ENCODE data around the gene MBP. TPM values are rescaled to one million over a fixed set of nuclear protein-coding genes. Genes with fewer than 3 reads are reported as not detected.

Gene MBP
- total and polyA plus RNA-seq, 10 of the 15 experiments (the other 5 are each of a cell fraction or from before 2014, with no cell fraction given), result 12.2 to 67.8 (median 42.1) TPM

GRCh38 chr18:77145364-77145901, 12.8 kb upstream of the MBP start:
- ATAC-seq (no peak), DNase-seq (ENCODE audit: low read depth, low spot score) (no peak), FAIRE-seq (no peak)
- H3K4me2 ChIP-seq (ENCODE audit: control insufficient read depth, insufficient read depth), result no peak overlapping the region
- no peak overlapping the region for H3K27ac ChIP-seq (ENCODE audit: control insufficient read depth, insufficient read depth)
- H3K36me3 ChIP-seq (ENCODE audit: control insufficient read depth in 2 of 2, insufficient read depth in 2 of 2, low read length in 1 of 2), result no peaks in the 10 kb centered on the region
- 70% methylated on average over 11 of the region's 11 CpGs for WGBS (ENCODE audit: insufficient coverage, insufficient replicate concordance, low lambda C conversion rate, missing lambda C conversion rate)
- H3K4me1 ChIP-seq (ENCODE audit: control insufficient read depth, insufficient read depth, low read length), result peaks cover 8% of the 10 kb centered on the region
- no peaks in the 10 kb centered on the region for H4K20me1 ChIP-seq (ENCODE audit: control insufficient read depth, insufficient read depth)
- no peak overlapping the region for H3K9ac ChIP-seq (ENCODE audit: control insufficient read depth, insufficient read depth, low read length)
- intact Hi-C loops (cut with micrococcal nuclease; ENCODE audit: unreplicated experiment), result no loop called here
- no peak overlapping the region for H3K4me3 ChIP-seq
- in situ Hi-C loops (cut with MboI), result no loop called here
- SMC1A ChIA-PET (ENCODE audit: uncharacterized antibody, unreplicated experiment), result interaction anchor here (1.4 kb wide), 1 partner anchor 12 kb away, joined by 3 read pairs; no protein-coding TSS in a partner anchor
- no TSS peak for BruUV-seq (replicated peaks)
- POLR2A ChIA-PET, result no interaction called here
- RAD21 ChIA-PET (ENCODE audit: unreplicated experiment), result no interaction called here
- peaks cover 13% of the 10 kb centered on the region; the same call in 2 of the 3 replicates for H3K9me3 ChIP-seq (replicated peaks; ENCODE audit: control insufficient read depth, insufficient read depth, low read length)
- CTCF ChIA-PET, result interaction anchor here (0.8 to 1.6 kb wide), 3 partner anchors 8 to 66 kb away, joined by 3 to 4 read pairs (median 3); no protein-coding TSS in a partner anchor
- H2AFZ ChIP-seq (ENCODE audit: control insufficient read depth, low read depth, low read length), result no peak overlapping the region
- H3K79me2 ChIP-seq (ENCODE audit: control insufficient read depth, insufficient read depth, low read length), result no peaks in the 10 kb centered on the region
- TF ChIP-seq FOXK2 (IDR thresholded peaks at IDR 0.05) (no peak), NFYB (IDR thresholded peaks at IDR 0.05; ENCODE audit: insufficient read depth, low read depth, low read length) (no peak), GABPA (IDR thresholded peaks at IDR 0.05; ENCODE audit: low read depth) (no peak)
- TF ChIP-seq, protein P1, sequence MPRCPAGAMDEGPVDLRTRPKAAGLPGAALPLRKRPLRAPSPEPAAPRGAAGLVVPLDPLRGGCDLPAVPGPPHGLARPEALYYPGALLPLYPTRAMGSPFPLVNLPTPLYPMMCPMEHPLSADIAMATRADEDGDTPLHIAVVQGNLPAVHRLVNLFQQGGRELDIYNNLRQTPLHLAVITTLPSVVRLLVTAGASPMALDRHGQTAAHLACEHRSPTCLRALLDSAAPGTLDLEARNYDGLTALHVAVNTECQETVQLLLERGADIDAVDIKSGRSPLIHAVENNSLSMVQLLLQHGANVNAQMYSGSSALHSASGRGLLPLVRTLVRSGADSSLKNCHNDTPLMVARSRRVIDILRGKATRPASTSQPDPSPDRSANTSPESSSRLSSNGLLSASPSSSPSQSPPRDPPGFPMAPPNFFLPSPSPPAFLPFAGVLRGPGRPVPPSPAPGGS (IDR thresholded peaks at IDR 0.05; ENCODE audit: borderline replicate concordance, insufficient read depth, low read depth, low read length, poor library complexity, severe bottlenecking), result no peak
- no peaks in the 10 kb centered on the region for H3K27me3 ChIP-seq (replicated peaks in 1 of 2; ENCODE audit: control insufficient read depth in 2 of 2, insufficient read depth in 2 of 2, low read length in 1 of 2)

Measured in GM12878 (cell line).